C4-2B (cell line): ENCODE results near the gene SLC7A9.
"Not testable (repeated sequence)": the region's sequence is repeated elsewhere in the genome, so short reads cannot be mapped to it uniquely, and the experiment has no call there.

Experiments
- CTCF ChIP-seq: fragments of 450-650 bp; conservative IDR thresholded peaks from 2 replicates; pipeline ENCODE4 v1.5.1; 2017; ENCODE audit warnings: mild to moderate bottlenecking
- ZFX ChIP-seq: fragments of 450-650 bp; IDR thresholded peaks from 2 replicates; pipeline ENCODE4 v1.6.1; 2017

GRCh38 chr19:32867436-32867835 lies 2.1 kb downstream of the SLC7A9 start:
- not testable (repeated sequence) for TF ChIP-seq CTCF, ZFX
